Upper lobe of right lung (tissue), 1 donor: ENCODE data around the gene TMC2. TPM values are rescaled to one million over a fixed set of nuclear protein-coding genes. Genes with fewer than 3 reads are reported as not detected.

Experiments used
- ATAC-seq: fragments of 200-7000 bp; cut with Tn5 transposase; one replicate; pipeline ENCODE4 v1.9.1; 2020; ENCODE audit warnings: mild to moderate bottlenecking, moderate library complexity
- DNase-seq: peaks from one replicate; pipeline ENCODE4 v3.0.0-alpha.2; 2020
- H3K27ac ChIP-seq: fragments of 200-600 bp; one replicate; pipeline ENCODE4 v1.8.0; 2022
- H3K27me3 ChIP-seq: fragments of 200-600 bp; one replicate; pipeline ENCODE4 v1.8.0; 2022; ENCODE audit warnings: mild to moderate bottlenecking
- H3K36me3 ChIP-seq: fragments of 200-600 bp; one replicate; pipeline ENCODE4 v1.8.0; 2022
- H3K4me1 ChIP-seq: fragments of 200-600 bp; one replicate; pipeline ENCODE4 v1.8.0; 2022
- H3K4me3 ChIP-seq: fragments of 200-600 bp; one replicate; pipeline ENCODE4 v1.8.0; 2022; ENCODE audit warnings: mild to moderate bottlenecking
- H3K9me3 ChIP-seq: fragments of 200-600 bp; one replicate; pipeline ENCODE4 v1.8.0; 2022
- CTCF ChIP-seq: fragments of 200-600 bp; IDR thresholded peaks from one replicate; pipeline ENCODE4 v1.8.0; 2022; ENCODE audit warnings: antibody characterized with exemption
- intact Hi-C: fragments of 100-400 bp; cut with DNase I; formaldehyde crosslinking; loops from one replicate; pipeline ENCODE4 v1.11.0; 2022
- total RNA-seq: library from RNA; stranded (reverse); fragmentation: NEBNext Ultra II Directional; extraction: Animal tissue kit (Norgen Biotek cat#: 25700); gene quantifications from one replicate; pipeline ENCODE4 v1.2.1, GENCODE V29; 2021
- donor health status: DM: no; HTN: yes; CAD: no; lungs with severe emphysema.

The TMC2 gene
- total RNA-seq, 1 donor from 2014 or later = 0.43 TPM

DNA sequence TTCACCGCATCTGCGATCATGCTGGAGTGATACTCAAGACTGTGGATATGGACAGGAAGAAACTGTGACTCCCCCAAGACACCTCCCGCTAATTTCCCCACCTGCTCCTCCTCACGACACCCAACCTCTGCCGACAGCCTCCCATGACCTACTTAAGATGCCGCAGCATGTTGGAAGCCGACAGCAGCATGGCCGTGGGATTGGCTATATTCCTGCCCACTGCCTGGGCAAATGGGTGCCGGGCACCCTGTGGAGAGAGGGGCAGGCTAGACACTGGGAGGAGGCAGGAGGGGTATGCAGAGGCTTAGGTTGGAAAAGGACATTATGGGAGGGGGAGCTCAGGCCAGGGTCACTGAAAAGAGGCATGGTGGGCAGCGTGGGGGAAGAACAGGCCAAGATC is 123.2 kb downstream of the TMC2 start:
- Histone ChIP-seq H3K9me3 (no peaks in the 10 kb centered on the region), H3K4me1 (peaks cover 10% of the 10 kb centered on the region), H3K27ac (no peak overlapping the region), H3K27me3 (no peaks in the 10 kb centered on the region), H3K4me3 (no peak overlapping the region), H3K36me3 (peaks cover 79% of the 10 kb centered on the region)
- intact Hi-C loops = no loop called here
- ATAC-seq (no peak), DNase-seq (no peak)
- TF ChIP-seq CTCF = no peak

DNA sequence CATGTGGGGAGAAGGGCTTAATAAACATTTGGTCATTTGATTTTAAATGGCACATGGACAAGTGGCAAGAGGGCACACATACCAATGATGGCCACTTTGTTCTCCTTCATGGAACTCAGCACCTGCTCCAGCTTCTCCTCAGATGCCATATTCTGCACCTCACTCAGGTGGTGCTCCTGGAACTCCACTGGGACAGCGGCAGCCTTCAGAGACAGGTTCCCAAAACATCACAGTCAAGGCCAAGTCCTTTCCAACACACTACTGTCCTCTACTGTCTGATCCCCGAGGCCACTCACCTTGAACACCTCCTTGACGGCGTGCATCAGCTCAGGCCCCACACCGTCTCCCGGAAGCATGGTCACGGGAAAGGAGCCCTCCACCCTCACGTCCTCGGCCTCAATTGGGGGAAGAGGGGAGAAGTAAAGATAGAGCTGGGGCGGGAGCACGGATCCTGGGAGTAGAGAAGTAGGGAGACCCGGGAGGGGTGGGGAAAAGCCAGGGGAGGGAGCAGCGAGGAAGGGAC is 127.1 kb downstream of the TMC2 start:
- ATAC-seq (no peak), DNase-seq (no peak)
- Histone ChIP-seq H3K9me3 (no peaks in the 10 kb centered on the region), H3K36me3 (peaks cover 40% of the 10 kb centered on the region), H3K4me1 (peaks cover 13% of the 10 kb centered on the region), H3K4me3 (peak overlapping the region; percentile 62), H3K27ac (peak overlapping the region; percentile 97), H3K27me3 (no peaks in the 10 kb centered on the region)
- TF ChIP-seq CTCF = no peak
- intact Hi-C loops = no loop called here

DNA sequence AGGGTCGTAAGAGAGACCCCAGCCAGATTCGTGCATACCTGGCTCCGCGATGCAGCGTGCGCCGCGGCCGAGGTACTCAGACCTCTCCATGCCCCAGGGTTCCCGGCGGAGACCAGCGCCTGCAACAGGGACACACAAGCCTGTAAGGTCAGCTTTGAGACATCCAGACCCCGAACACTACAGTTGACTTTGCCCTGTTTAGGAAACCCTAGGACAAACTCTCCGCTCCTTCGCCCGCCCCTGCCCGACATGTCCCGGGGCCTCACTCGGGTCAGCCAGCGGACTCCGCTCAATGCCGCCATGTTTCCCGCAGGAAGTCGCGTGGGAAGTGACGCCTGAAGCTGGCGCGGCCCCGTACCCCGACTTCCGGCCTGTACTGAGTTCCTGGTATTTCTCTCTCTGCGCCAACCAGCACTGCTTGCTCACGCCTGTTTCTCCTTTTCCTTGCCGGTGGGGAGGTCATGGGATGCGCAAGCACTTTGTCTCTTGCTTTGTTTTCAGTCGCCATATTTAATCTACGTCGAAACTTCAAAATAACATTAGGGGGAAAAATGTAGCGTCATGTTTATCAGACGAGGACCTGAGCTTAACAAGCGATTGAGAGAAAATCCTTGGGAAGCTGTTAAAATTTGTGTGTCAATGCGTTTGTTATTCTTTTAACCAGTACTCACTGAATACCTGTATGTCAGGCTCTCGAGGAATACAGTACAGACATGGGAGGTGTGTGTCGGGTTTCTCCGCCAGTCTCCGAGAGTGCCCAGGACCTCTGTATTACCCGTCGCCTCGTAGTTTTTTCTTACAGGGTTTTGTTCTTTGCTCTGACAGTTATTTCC is 127.7 kb downstream of the TMC2 start, which contains the start of gene IDH3B:
Gene IDH3B, minus strand, starts transcription at position 330 of the 833 bp plus-strand sequence. Its CDS starts 28 bp downstream, at position 302.
- H3K9me3 ChIP-seq = no peaks in the 10 kb centered on the region
- peak; percentile 95 for DNase-seq
- no peak for TF ChIP-seq CTCF
- no peaks in the 10 kb centered on the region for H3K27me3 ChIP-seq
- H3K4me3 ChIP-seq = peak within 1 kb of the TSS; percentile 62
- intact Hi-C loops = no loop called here
- peaks cover 33% of the 10 kb centered on the region for H3K36me3 ChIP-seq
- H3K27ac ChIP-seq = peak within 1 kb of the TSS; percentile 97
- peaks cover 13% of the 10 kb centered on the region for H3K4me1 ChIP-seq
- ATAC-seq = peak; percentile 98

- ATAC-seq (no peak), DNase-seq (no peak)
- H3K9me3 ChIP-seq = no peaks in the 10 kb centered on the region
- intact Hi-C loops = no loop called here
- no peak overlapping the region for H3K27ac ChIP-seq
- no peaks in the 10 kb centered on the region for H3K36me3 ChIP-seq
- H3K27me3 ChIP-seq = no peaks in the 10 kb centered on the region
- H3K4me1 ChIP-seq = no peaks in the 10 kb centered on the region
- no peak for TF ChIP-seq CTCF
- H3K4me3 ChIP-seq = no peak overlapping the region
Observed at GRCh38 chr20:2671977-2672376, 135.6 kb downstream of the TMC2 start.

DNA sequence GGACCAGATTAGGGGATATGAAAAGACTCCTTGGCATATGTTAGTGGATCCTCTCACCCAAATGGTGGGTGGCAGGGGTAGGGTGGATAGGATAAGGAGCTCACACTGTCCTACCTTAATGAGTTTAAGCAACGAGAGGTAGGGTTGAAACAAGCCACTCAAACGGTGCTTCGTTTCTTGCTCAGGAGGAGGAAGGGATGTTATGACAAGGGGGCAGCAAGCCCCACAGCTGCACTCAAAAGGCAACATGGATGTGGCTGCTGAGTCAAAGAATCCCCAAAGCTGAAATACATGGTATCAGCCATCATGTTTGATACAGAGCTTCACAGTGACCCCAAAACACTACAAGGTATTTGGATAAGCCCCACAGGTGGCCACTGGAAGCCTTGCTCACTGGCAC is 136.1 kb downstream of the TMC2 start:
- no peak for TF ChIP-seq CTCF
- no peaks in the 10 kb centered on the region for H3K27me3 ChIP-seq
- no peak overlapping the region for H3K27ac ChIP-seq
- no peaks in the 10 kb centered on the region for H3K4me1 ChIP-seq
- H3K4me3 ChIP-seq = no peak overlapping the region
- intact Hi-C loops = no loop called here
- no peak for DNase-seq
- ATAC-seq = no peak
- no peaks in the 10 kb centered on the region for H3K9me3 ChIP-seq
- no peaks in the 10 kb centered on the region for H3K36me3 ChIP-seq
